B cell (primary cell): Measurements from ENCODE around the gene CALHM5. TPM values are rescaled to one million over a fixed set of nuclear protein-coding genes. Genes with fewer than 3 reads are reported as not detected.

Source experiments
- ATAC-seq: fragments of 200-7000 bp; cut with Tn5 transposase; one replicate; pipeline ENCODE4 v1.10.0; 2021; ENCODE audit warnings: low read depth, mild to moderate bottlenecking, moderate number of reproducible peaks, moderate library complexity
- CTCF ChIA-PET: fragments of 350-600 bp; sonication (Branson Sonifier 250); formaldehyde crosslinking; loops from one replicate; lab custom pipeline; 2021; ENCODE audit warnings: antibody characterized with exemption, inconsistent platforms; lab: Charles Lee
- POLR2A ChIA-PET: fragments of 350-600 bp; sonication (Branson Sonifier 250); formaldehyde crosslinking; loops from one replicate; lab custom pipeline; 2021; ENCODE audit warnings: antibody characterized with exemption; lab: Charles Lee
- DNase-seq: peaks from one replicate; pipeline ENCODE4 v3.0.0; 2013
- H2AFZ ChIP-seq: 2 replicates; pipeline ENCODE4 v1.6.1; 2012; ENCODE audit warnings: mild to moderate bottlenecking, low read depth, low read length; ENCODE audit not compliant: insufficient read depth, poor library complexity, severe bottlenecking
- H3K27ac ChIP-seq, 2 donors: 1 replicate in 1 of 2; 2 replicates in 1 of 2; pipeline ENCODE4 v1.5.1; 2012 to 2013; ENCODE audit warnings: low read length in 2 of 2, mild to moderate bottlenecking in 2 of 2, moderate library complexity in 1 of 2
- H3K27me3 ChIP-seq, 4 experiments: fragments of 200-600 bp in 1 of 4; sonication (generic) in 1 of 4; replicated peaks in 1 of 4; 1 replicate in 2 of 4; 2 replicates in 2 of 4; pipeline versions ENCODE4 v1.6.1 to v1.7.0; 2013 to 2016; ENCODE audit warnings: low read length in 3 of 4, mild to moderate bottlenecking in 2 of 4, mixed read lengths in 1 of 4, moderate library complexity in 1 of 4; ENCODE audit not compliant: insufficient read depth in 4 of 4, control insufficient read depth in 3 of 4; ENCODE audit errors: control extremely low read depth in 1 of 4
- H3K36me3 ChIP-seq, 2 experiments: replicated peaks in 1 of 2; 1 replicate in 1 of 2; 2 replicates in 1 of 2; pipeline versions ENCODE4 v1.6.1 to v1.7.1; 2013; ENCODE audit warnings: low read length in 1 of 2; ENCODE audit not compliant: insufficient read depth in 2 of 2, control insufficient read depth in 1 of 2; ENCODE audit errors: control extremely low read depth in 1 of 2, extremely low read depth in 1 of 2
- H3K4me1 ChIP-seq, 2 donors: fragments of 200-600 bp in 1 of 2; sonication (generic) in 1 of 2; 1 replicate in 1 of 2; 2 replicates in 1 of 2; pipeline versions ENCODE4 v1.5.1 to v1.6.1; 2013 to 2017; ENCODE audit warnings: low read length in 2 of 2; ENCODE audit not compliant: control insufficient read depth in 2 of 2, insufficient read depth in 2 of 2
- H3K4me2 ChIP-seq: replicated peaks from 2 replicates; pipeline ENCODE3; 2012; ENCODE audit warnings: mild to moderate bottlenecking, low read depth, low read length; ENCODE audit not compliant: poor library complexity, severe bottlenecking
- H3K4me3 ChIP-seq, 5 experiments: fragments of 200-600 bp in 1 of 5; sonication (generic) in 1 of 5; 1 replicate in 3 of 5; 2 replicates in 2 of 5; pipeline versions ENCODE4 v1.5.1 to v1.7.0; 2011 to 2016; ENCODE audit warnings: low read length in 4 of 5, mild to moderate bottlenecking in 4 of 5, low read depth in 2 of 5, control low read depth in 1 of 5, moderate library complexity in 1 of 5; ENCODE audit not compliant: insufficient read depth in 1 of 5; ENCODE audit errors: control extremely low read depth in 1 of 5, extremely low read depth in 1 of 5
- H3K79me2 ChIP-seq: fragments of 200-600 bp; sonication (generic); one replicate; pipeline ENCODE4 v1.6.0; 2016; ENCODE audit warnings: low read length; ENCODE audit not compliant: control insufficient read depth, insufficient read depth
- H3K9ac ChIP-seq: fragments of 200-600 bp; sonication (generic); 2 replicates; pipeline ENCODE4 v1.6.1; 2017; ENCODE audit warnings: mild to moderate bottlenecking, low read length, moderate library complexity
- H3K9me3 ChIP-seq, 3 donors: one replicate each; pipeline versions ENCODE4 v1.6.1 to v1.7.1; 2013; ENCODE audit warnings: low read length in 2 of 3; ENCODE audit not compliant: control insufficient read depth in 2 of 3, insufficient read depth in 1 of 3; ENCODE audit errors: control extremely low read depth in 1 of 3
- H4K20me1 ChIP-seq: 2 replicates; pipeline ENCODE4 v1.6.0; 2012; ENCODE audit warnings: mild to moderate bottlenecking, low read length; ENCODE audit not compliant: insufficient read depth, control insufficient read depth, poor library complexity, severe bottlenecking
- H3K27ac Mint-ChIP-seq: one replicate; pipeline ENCODE4 v1.8.0; 2021; ENCODE audit warnings: mixed read lengths
- H3K27me3 Mint-ChIP-seq: one replicate; pipeline ENCODE4 v1.8.0; 2021; ENCODE audit warnings: mixed read lengths
- H3K4me1 Mint-ChIP-seq: one replicate; pipeline ENCODE4 v1.8.0; 2021; ENCODE audit warnings: mixed read lengths
- H3K4me3 Mint-ChIP-seq: one replicate; pipeline ENCODE4 v1.8.0; 2021; ENCODE audit warnings: mixed read lengths
- H3K9me3 Mint-ChIP-seq: one replicate; pipeline ENCODE4 v1.8.0; 2022; ENCODE audit warnings: mixed read lengths; ENCODE audit not compliant: insufficient read depth
- CTCF ChIP-seq: fragments of 200-600 bp; IDR thresholded peaks from one replicate; pipeline ENCODE4 v1.8.0; 2022; ENCODE audit warnings: antibody characterized with exemption, mild to moderate bottlenecking
- EZH2 ChIP-seq: IDR thresholded peaks from 2 replicates; pipeline ENCODE4 v1.6.1; 2012; ENCODE audit warnings: borderline replicate concordance, low read depth, mild to moderate bottlenecking, moderate library complexity, low read length; ENCODE audit not compliant: insufficient read depth, poor library complexity, severe bottlenecking
- WGBS: methylation state at CpG from one replicate; pipeline ENCODE4 v1.1.5; 2013; ENCODE audit warnings: missing lambda C conversion rate; ENCODE audit not compliant: insufficient coverage; 5-methylcytosine and 5-hydroxymethylcytosine counted together
- intact Hi-C: fragments of 100-400 bp; cut with micrococcal nuclease; formaldehyde crosslinking; loops from one replicate; pipeline ENCODE4 v1.10.0; 2022
- polyA plus RNA-seq: library from polyadenylated mRNA; depleted of rRNA; stranded (reverse); fragments of >200 nt; gene quantifications from 2 replicates; pipeline ENCODE4 v1.2.3, GENCODE V29; 2012
- total RNA-seq, 2 donors: library from RNA; stranded (reverse); fragments of 120-200 nt in 1 of 2; gene quantifications; 1 replicate in 1 of 2; 2 replicates in 1 of 2; pipeline versions ENCODE4 v1.2.3 to v1.2.4, GENCODE V29; 2013 to 2022

The CALHM5 gene
- total and polyA plus RNA-seq, 2 donors (not counting 1 experiment from before 2014, with no cell fraction given) = not detected

GRCh38 chr6:116563830-116564229 is 52.4 kb downstream of the CALHM5 start:
- Histone ChIP-seq H3K4me1 (peaks cover 6 to 8% of the 10 kb centered on the region in 2 donors), H3K27ac (no peak overlapping the region), H3K4me2 (no peak overlapping the region), H3K79me2 (no peaks in the 10 kb centered on the region), H3K27me3 (peaks cover 0 to 14% (median 9%) of the 10 kb centered on the region in 4 experiments), H4K20me1 (no peaks in the 10 kb centered on the region), H2AFZ (no peak overlapping the region), H3K4me3 (no peak overlapping the region), H3K9me3 (no peaks in the 10 kb centered on the region), H3K36me3 (no peaks in the 10 kb centered on the region), H3K9ac (no peak overlapping the region)
- Mint-ChIP-seq H3K4me3 (no peak overlapping the region), H3K27me3 (peaks cover 31% of the 10 kb centered on the region), H3K4me1 (peaks cover 6% of the 10 kb centered on the region), H3K27ac (no peak overlapping the region), H3K9me3 (no peaks in the 10 kb centered on the region)
- DNase-seq = no peak
- TF ChIP-seq CTCF = no peak
- TF ChIP-seq EZH2 = no peak
- intact Hi-C loops = loop anchor here (10.0 kb wide), 1 partner anchor 549 kb away; no protein-coding TSS in a partner anchor
- no peak for ATAC-seq
- ChIA-PET POLR2A (no interaction called here), CTCF (interaction anchor here (1.2 to 6.0 kb wide), 13 partner anchors 8 to 451 kb away, joined by 3 to 62 read pairs (median 6); partner anchors contain the start of genes CALHM4 and RWDD1)
- WGBS = 98% methylated on average over 6 of the region's 9 CpGs

GRCh38 chr6:116564311-116564710 is 52.9 kb downstream of the CALHM5 start:
- peaks cover 31% of the 10 kb centered on the region for H3K27me3 Mint-ChIP-seq
- no peaks in the 10 kb centered on the region for H3K9me3 Mint-ChIP-seq
- no peak for ATAC-seq
- intact Hi-C loops = loop anchor here (10.0 kb wide), 1 partner anchor 550 kb away; no protein-coding TSS in a partner anchor
- TF ChIP-seq EZH2 (no peak), CTCF (no peak)
- CTCF ChIA-PET = interaction anchor here (0.7 to 4.1 kb wide), 6 partner anchors 9 to 346 kb away, joined by 3 to 29 read pairs (median 4); no protein-coding TSS in a partner anchor
- Histone ChIP-seq H3K4me1 (peaks cover 11 to 12% of the 10 kb centered on the region in 2 donors), H3K9ac (no peak overlapping the region), H3K4me2 (no peak overlapping the region), H3K79me2 (no peaks in the 10 kb centered on the region), H3K36me3 (no peaks in the 10 kb centered on the region), H3K27ac (no peak overlapping the region), H3K4me3 (no peak overlapping the region), H4K20me1 (no peaks in the 10 kb centered on the region), H3K9me3 (no peaks in the 10 kb centered on the region), H3K27me3 (peaks cover 0 to 14% (median 9%) of the 10 kb centered on the region in 4 experiments), H2AFZ (no peak overlapping the region)
- POLR2A ChIA-PET = interaction anchor here (0.7 kb wide), 1 partner anchor 276 kb away, joined by 7 read pairs; no protein-coding TSS in a partner anchor
- H3K4me1 Mint-ChIP-seq = peaks cover 10% of the 10 kb centered on the region
- DNase-seq = no peak
- H3K4me3 Mint-ChIP-seq = no peak overlapping the region
- no peak overlapping the region for H3K27ac Mint-ChIP-seq
- 100% methylated on average over 1 of the region's 7 CpGs for WGBS
